ENCODE results near the gene TMEM26.

DNA sequence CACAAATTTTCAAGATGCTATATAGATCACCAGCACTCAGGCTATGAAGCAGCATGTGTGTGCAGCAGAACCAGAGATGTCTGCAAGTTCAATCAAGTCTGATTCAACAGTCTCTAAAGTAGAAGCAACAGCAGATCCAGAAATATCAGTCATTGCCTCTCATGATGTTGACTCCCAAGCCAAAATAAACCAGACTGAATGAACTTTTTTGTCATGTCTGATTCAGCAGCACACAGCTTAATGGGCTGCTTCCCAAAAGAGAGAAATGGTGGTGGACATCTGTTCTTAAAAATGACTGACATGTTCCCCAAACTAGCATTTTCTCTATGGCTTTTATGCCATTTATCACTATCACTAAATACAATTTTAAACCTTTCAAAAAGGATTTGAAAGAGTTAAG, 53.8 kb downstream of the TMEM26 start:
- TF ChIP-seq, protein P1, sequence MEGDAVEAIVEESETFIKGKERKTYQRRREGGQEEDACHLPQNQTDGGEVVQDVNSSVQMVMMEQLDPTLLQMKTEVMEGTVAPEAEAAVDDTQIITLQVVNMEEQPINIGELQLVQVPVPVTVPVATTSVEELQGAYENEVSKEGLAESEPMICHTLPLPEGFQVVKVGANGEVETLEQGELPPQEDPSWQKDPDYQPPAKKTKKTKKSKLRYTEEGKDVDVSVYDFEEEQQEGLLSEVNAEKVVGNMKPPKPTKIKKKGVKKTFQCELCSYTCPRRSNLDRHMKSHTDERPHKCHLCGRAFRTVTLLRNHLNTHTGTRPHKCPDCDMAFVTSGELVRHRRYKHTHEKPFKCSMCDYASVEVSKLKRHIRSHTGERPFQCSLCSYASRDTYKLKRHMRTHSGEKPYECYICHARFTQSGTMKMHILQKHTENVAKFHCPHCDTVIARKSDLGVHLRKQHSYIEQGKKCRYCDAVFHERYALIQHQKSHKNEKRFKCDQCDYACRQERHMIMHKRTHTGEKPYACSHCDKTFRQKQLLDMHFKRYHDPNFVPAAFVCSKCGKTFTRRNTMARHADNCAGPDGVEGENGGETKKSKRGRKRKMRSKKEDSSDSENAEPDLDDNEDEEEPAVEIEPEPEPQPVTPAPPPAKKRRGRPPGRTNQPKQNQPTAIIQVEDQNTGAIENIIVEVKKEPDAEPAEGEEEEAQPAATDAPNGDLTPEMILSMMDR (IDR thresholded peaks at IDR 0.05) = no peak
- no peak for TF ChIP-seq POLR2A (IDR thresholded peaks at IDR 0.05)

All from ovary (tissue), 3 donors.